IPS DF 4.7 (cell line): ENCODE data around the gene EPN2.

ENCODE experiments used
- DNase-seq: peaks from one replicate; pipeline ENCODE4 v3.0.0-alpha.2; 2013; ENCODE audit warnings: low spot score; ENCODE audit errors: extremely low read depth

Gene EPN2

DNA sequence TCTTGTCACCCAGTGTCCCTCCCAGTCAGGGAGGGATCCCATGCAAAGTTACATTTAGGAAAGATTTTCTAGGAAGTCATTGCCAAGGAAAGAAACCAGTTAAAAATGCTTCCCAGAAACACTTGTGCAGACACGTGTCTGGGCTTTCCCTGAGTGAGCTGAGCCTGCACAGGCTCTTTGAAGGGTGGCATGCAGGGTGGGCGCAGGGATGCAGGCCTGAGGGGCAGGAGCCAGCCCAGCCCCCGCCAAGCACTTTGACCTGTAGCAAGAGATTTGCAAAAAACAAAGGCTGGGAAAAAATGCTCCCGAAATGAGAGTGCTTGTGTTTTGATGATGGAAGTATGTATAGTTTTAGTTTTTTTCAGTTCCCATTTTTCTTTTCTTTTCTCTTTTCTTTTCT, 73.0 kb downstream of the EPN2 start:
- DNase-seq, result no peak

GRCh38 chr17:19311016-19311415, 73.8 kb downstream of the EPN2 start:
- no peak for DNase-seq

DNA sequence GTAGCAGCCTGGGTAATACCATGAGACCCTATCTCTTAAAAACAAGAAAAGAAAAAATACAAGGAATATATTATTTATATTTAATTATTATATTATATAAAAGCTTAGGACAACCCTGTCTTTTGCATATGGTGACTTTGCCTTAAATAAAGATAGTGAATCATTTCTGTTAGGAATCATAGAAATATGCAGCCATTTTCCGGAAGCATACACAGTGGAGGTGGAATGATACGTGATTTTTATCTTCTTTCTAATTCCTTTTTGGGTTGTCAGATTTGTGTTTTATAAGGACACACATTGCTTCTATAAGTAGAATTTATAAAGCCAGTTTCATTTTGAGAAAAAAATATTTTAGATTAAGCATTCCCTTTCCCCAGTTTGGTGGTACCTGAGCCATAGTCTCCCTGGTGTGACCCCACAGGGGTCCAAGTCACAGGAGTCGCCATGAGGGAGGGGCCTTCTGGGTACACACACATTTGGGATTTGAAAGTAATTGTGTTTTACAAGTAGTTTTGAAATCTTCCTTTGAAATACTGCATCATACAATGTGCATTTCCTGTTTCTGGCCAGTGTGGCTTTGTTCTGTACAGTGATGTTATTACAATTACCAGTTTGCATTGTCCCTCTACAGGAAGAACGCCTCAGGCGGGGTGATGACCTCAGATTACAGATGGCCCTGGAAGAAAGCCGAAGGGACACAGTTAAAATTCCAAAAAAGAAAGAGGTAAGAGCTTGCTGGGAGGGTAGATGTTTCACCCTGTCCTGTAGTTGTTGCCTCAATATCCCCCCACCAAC, 74.5 kb downstream of the EPN2 start:
- no peak for DNase-seq

- no peak for DNase-seq
Measured at GRCh38 chr17:19312406-19312805, 75.2 kb downstream of the EPN2 start.

DNA sequence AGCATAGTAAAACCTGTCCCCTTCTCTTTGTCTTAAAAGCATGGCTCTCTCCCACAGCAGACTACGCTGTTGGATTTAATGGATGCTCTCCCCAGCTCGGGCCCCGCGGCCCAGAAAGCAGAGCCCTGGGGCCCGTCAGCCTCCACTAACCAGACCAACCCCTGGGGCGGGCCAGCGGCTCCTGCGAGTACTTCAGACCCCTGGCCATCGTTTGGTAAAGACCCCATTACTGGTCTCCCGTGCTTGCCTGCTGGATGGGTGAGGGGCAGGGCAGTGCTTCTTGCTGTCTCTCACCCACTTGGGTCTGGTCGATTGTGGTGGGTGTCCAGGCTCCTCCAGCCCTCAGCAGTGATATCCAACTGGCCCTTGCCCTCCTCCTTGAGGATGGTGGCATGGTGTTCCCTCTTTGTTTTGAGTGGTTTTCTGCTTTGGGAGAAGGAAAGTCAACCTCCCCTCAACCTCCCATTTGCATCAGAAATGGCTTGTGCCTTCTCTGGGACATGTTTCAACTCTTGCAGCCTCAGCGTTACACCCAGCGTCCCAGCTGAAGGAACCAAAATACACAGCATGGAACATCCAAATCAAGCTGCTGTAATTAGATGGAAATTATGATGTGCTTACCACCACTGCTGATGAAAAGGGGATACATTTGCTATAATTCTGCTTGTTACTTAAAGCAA, 76.0 kb downstream of the EPN2 start:
- no peak for DNase-seq

DNA sequence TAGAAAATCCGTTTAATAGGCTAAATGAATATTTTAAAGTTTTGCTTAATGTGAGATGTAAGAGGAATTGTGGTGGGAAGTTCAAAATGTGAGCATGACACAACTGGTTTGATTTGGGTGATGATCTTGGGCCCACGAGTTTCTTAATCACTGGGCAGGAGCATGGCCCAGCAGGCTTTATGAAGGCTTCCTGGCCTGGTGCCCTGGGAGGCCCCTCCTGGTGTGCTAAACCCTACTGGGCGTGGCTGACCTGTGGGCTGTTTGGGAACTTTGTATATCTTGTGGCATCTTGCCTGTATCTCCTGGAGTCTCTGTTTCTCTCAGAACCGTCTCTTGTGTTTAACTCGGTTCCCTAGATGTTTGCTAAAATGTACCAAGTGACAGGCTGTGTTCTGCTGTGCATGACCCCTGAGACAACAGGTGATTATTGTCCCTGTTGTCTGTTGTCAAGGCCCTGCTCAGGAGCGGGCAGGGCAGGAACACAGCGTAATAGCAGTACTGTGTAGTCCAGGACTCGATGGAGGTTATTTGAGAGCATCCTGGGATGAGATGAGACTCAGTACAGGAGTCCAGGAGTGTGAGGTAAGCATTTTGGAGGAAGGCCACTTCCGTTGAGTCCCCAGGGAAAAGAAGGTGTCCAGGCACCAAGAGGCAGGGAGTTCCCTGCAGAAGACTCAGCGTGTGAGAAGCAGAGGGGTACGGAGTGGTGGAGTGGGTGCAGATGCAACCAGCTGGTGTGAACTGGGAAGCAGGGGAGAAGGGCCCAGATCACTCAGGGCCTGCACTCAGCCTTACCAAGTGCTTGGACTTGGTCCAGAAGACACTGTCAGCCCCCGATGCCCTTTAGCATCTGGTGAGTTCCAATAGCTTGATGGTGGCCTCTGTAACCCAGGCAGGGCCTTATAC, 76.8 kb downstream of the EPN2 start:
- no peak for DNase-seq

DNA sequence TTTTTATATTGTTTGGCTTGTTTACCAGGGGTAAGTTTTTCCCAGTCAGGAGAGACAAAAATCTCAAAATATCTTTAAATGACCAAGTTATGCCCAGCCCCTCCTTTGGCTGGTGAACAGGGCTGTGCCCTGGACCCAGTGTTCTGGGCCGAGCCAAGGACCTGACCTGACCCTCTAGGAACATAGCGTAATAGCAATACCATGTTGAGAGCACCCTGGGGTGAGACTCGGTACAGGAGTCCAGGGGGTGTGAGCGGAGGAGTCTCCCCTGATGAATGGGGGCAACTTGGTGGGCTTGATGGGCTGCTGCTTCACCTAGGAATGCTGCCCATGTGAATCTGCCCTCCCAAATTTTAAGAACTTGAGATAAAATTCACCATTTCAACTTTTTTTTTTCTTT, 77.9 kb downstream of the EPN2 start:
- no peak for DNase-seq

- no peak for DNase-seq
Measured at GRCh38 chr17:19316761-19317358, 79.7 kb downstream of the EPN2 start.

GRCh38 chr17:19317359-19318095, 80.4 kb downstream of the EPN2 start:
- DNase-seq, result peak; percentile 69

DNA sequence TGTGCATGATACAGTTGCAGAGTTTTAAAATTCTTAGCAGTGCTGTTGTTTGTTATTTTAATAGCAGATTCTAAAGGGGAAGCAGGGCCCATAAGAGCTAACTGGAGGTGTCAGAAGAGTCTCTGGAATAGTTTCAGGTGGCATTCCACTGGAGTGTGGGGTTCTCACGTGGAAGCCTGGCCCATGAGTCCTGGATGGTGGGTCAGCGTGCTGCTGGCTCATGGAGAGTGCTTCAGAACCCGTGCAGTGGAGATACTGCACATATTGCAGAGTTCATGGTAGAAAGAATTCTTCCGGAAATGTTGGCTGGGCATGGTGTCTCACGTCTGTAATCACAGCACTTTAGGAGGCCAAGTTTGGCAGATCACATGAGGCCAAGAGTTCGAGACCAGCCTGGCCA, 81.4 kb downstream of the EPN2 start:
- DNase-seq, result no peak

DNA sequence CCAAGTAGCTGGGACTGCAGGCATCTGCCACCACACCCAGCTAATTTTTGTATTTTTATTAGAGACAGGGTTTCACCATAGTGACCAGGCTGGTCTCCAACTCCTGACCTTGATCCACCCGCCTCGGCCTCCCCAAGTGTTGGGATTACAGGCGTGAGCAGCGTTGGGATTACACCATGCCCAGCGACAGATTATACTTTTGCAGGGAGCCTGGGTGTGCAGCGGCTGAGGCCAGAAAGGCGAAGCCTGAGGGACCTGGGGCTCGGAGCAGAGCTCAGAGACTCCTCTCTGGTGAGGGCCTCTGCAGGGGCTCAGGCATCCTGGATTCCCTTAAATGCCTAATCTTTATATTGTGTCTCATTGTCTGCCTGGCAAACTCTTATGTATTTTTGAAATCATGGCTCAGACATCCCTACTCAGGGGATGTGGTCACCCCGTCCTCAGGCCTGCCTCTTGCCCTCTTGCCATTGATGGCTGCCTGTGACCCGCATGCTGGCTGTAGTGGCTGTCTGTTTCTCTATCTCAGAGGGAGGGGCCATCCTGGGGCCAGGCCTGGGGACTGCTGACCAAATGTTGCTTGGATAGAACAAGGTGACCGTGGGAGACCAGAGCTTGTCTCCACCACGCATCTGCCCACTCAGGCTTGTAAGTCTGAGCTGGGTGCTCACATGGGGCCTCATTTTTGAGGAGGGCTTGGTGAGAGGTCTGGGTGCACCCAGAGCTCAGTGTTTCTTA, 82.8 kb downstream of the EPN2 start:
- no peak for DNase-seq

DNA sequence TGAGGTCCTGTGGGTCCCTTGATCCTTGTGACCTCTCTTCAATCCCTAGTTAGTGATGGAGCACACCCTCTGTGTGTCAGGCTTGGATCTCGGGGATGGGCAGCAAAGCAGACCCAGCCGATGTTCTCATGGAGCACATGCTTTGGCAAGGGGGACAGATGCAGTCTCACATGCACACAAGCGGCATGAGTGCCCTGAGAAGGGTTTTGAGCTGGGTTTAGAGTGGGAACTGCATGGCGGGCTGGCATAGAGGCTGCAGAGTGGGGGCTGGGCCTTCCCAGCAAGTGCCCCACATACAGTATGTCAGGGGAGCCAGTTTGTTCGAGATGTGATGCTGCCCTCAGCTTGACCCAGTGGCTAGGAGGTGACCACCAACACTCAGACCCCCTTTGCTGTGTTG, 83.7 kb downstream of the EPN2 start:
- DNase-seq, result no peak

DNA sequence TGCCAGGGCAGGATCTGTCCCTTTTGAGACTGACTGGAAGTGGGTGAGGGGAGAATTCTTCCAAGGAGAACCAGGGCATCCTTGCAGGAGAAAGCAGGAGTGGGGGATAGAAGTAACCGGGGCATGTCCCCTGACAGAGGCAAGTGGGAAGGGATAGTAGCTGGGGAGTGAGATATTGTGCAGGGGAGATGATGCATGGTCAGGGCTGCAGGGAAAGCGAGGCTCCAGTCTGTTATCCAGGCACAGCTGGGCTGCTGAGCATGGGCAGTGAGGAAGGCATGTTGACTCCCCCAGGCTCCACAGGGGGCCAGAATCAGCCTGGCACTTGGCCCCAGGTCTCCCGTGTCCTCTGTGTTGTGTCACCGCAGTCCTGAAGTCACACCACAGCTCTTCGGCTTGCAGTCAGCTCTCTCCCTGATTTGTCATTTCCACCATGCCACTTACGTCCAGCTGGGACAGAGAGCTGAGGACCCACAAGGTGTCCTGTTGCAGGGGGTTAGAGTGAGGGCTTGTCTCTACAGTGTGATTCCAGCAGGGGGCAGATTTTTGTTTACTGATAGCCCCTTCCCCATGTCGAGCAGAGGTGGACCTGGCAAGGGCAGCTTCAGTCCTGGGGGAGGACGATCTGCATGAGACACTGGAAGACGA, 84.4 kb downstream of the EPN2 start:
- no peak for DNase-seq

DNA sequence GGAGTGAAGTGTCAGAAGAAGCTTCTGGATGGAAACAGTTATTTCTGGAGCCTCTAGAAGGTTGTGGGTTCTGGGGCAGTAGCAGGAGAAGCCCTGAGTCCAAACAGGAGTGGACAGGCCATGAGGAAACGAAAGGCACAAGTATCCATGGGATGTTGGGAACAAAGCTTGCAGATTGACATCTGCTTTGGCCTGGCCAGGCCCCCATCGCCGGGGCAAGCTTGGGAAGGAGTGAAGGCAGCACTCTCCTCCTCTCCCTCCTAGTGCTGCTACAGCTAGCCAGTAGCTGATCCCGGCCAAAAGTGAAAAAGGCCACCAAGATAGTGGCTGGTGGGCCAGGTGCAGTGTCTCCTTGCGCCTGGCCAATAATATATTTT, 85.0 kb downstream of the EPN2 start:
- no peak for DNase-seq

- no peak for DNase-seq
Measured at GRCh38 chr17:19322861-19323260, 85.7 kb downstream of the EPN2 start.

DNA sequence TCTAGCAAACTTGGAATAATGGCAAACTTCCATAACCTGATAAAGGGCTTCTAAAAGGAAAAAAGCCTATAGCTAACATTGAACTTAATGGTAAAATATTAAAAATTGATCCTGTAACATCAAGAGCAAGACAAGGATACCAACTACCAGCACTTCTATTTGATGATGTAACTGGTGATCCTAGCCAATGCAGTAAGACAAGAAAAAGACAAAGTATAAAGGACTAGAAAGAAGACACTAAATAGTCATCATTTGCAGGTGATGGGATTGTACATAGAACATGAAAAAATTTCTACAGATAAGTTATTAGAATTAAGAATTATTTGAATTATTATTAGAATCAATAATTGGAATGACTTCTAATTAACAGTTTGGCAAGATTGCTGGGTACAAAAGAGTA, 88.4 kb downstream of the EPN2 start:
- no peak for DNase-seq

GRCh38 chr17:19327031-19327783, 90.0 kb downstream of the EPN2 start:
- DNase-seq, result no peak

- DNase-seq, result no peak
Measured at GRCh38 chr17:19328441-19329061, 91.4 kb downstream of the EPN2 start.

DNA sequence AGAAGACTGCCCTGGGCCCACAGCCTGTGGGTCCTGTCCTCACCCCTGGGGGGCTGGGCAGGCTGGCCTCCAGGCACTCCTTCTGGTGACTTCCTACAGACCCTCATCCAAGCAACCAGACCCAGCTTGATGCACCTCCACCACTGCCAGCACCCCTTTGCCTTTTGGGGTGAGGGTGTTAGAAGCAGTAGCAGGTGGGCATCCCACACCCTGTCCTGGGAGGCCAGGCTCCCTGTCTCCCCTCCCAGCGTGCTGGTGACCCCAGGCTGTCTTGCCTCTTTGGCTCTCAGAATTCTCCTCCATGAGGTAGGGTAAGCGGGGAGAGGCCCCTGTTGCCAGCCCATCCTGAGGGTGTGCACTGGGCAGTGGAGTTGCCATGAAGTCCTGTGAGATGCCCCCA, 92.0 kb downstream of the EPN2 start:
- DNase-seq, result no peak
